C4-2B (cell line): ENCODE measurements around the gene RNF227.
"Not testable (repeated sequence)": the region's sequence is repeated elsewhere in the genome, so short reads cannot be mapped to it uniquely, and the experiment has no call there.

ENCODE experiments used
- H3K27ac ChIP-seq: fragments of 450-650 bp; 2 replicates; pipeline ENCODE4 v1.5.1; 2017
- CTCF ChIP-seq: fragments of 450-650 bp; conservative IDR thresholded peaks from 2 replicates; pipeline ENCODE4 v1.5.1; 2017; ENCODE audit warnings: mild to moderate bottlenecking
- ZFX ChIP-seq: fragments of 450-650 bp; IDR thresholded peaks from 2 replicates; pipeline ENCODE4 v1.6.1; 2017

Gene RNF227

GRCh38 chr17:7867881-7868329 is 48.2 kb downstream of the RNF227 start:
- no peak overlapping the region for H3K27ac ChIP-seq
- TF ChIP-seq CTCF: no peak
- no peak for TF ChIP-seq ZFX

GRCh38 chr17:7864995-7865650 is 51.0 kb downstream of the RNF227 start:
- TF ChIP-seq CTCF (no peak), ZFX (no peak)

GRCh38 chr17:7864384-7864783 is 51.7 kb downstream of the RNF227 start:
- not testable (repeated sequence) for H3K27ac ChIP-seq

More at GRCh38 chr17:7864995-7865650, 51.0 kb downstream of the RNF227 start:
- no peak overlapping the region for H3K27ac ChIP-seq
